ENCODE measurements around the gene ATP6V1A. TPM values are rescaled to one million over a fixed set of nuclear protein-coding genes. Genes with fewer than 3 reads are reported as not detected.

ATP6V1A gene
- total RNA-seq, 1 donor = 35.0 TPM

Other genes starting within 250 kb of the ATP6V1A start
- gene SPICE1, start 231.9 kb upstream of the ATP6V1A start, total RNA-seq = 8.9 TPM
- gene SIDT1, start 214.5 kb upstream of the ATP6V1A start, total RNA-seq = 15.1 TPM
- 12.1 TPM for gene USF3, start 50.4 kb upstream of the ATP6V1A start, total RNA-seq
- 82.9 TPM for gene NAA50, start 786 bp upstream of the ATP6V1A start, total RNA-seq
- gene GRAMD1C, start 91.8 kb downstream of the ATP6V1A start, total RNA-seq = 2.4 TPM
- gene ZDHHC23, start 201.0 kb downstream of the ATP6V1A start, total RNA-seq = 11.0 TPM